ENCODE results near the gene MTERF2. TPM values are rescaled to one million over a fixed set of nuclear protein-coding genes. Genes with fewer than 3 reads are reported as not detected.

The MTERF2 gene
- total and polyA plus RNA-seq, 2 of the 13 experiments (the other 11 are each of a cell fraction or from before 2014, with no cell fraction given): 8.0 to 11.6 TPM

- TF ChIP-seq ATF4 (CRISPR knock-in tag; IDR thresholded peaks at IDR 0.05): peak in 1 of 2 experiments; percentile 24; a peak in 1 of 4 replicates
- peak; percentile 25; the same call in 1 of the 2 replicates for TF ChIP-seq TCF7 (IDR thresholded peaks at IDR 0.05; ENCODE audit: low read depth)
- 0 out of 2 replicates have a peak, but pooled peaks have one; percentile 15 for TF ChIP-seq ZGPAT (CRISPR knock-in tag; IDR thresholded peaks at IDR 0.05)
- TF ChIP-seq ZFP36 (IDR thresholded peaks at IDR 0.05; ENCODE audit: borderline replicate concordance, low read depth, low read length, partially characterized antibody): no peak
- TF ChIP-seq ARID5B (CRISPR knock-in tag; IDR thresholded peaks at IDR 0.05): peak; percentile 87
- 0 out of 2 replicates have a peak, but pooled peaks have one; percentile 24 for TF ChIP-seq NFKBIZ (CRISPR knock-in tag; IDR thresholded peaks at IDR 0.05)
- peak; percentile 80 for TF ChIP-seq MED1 (CRISPR knock-in tag; IDR thresholded peaks at IDR 0.05)
- 0 out of 2 replicates have a peak, but pooled peaks have one; percentile 24 for TF ChIP-seq ELF4 (CRISPR knock-in tag; IDR thresholded peaks at IDR 0.05; ENCODE audit: borderline replicate concordance)
- peak; percentile 37; the same call in 1 of the 2 replicates for TF ChIP-seq ZFX (CRISPR knock-in tag; IDR thresholded peaks at IDR 0.05; ENCODE audit: low read depth)
- peak; percentile 77; the same call in 1 of the 2 replicates for TF ChIP-seq ZNF337 (CRISPR knock-in tag; IDR thresholded peaks at IDR 0.05; ENCODE audit: borderline replicate concordance, low read depth)
- TF ChIP-seq RBM22 (optimal IDR thresholded peaks at IDR 0.05; ENCODE audit: low read length): peak; percentile 42
- peak; percentile 71 for TF ChIP-seq SAP130 (CRISPR knock-in tag; IDR thresholded peaks at IDR 0.05; ENCODE audit: low read depth)
- peak; percentile 36 for TF ChIP-seq SKI (IDR thresholded peaks at IDR 0.05; ENCODE audit: partially characterized antibody)
- TF ChIP-seq ZNF180 (CRISPR knock-in tag; IDR thresholded peaks at IDR 0.05; ENCODE audit: borderline replicate concordance, low read depth): no peak
- TF ChIP-seq DR1 (CRISPR knock-in tag; IDR thresholded peaks at IDR 0.05): no peak
- TF ChIP-seq NR2F6 (IDR thresholded peaks at IDR 0.05): no peak
- peak; percentile 36; the same call in 1 of the 2 replicates for TF ChIP-seq NR2F6 (CRISPR knock-in tag; IDR thresholded peaks at IDR 0.05)
- TF ChIP-seq ZSCAN12 (CRISPR knock-in tag; IDR thresholded peaks at IDR 0.05): 0 out of 2 replicates have a peak, but pooled peaks have one; percentile 36
- no peak for TF ChIP-seq SOX13 (IDR thresholded peaks at IDR 0.05)
- TF ChIP-seq SOX13 (CRISPR knock-in tag; conservative IDR thresholded peaks at IDR 0.05 in 1 of 2, IDR thresholded peaks at IDR 0.05 in 1 of 2): peak in 1 of 2 experiments; percentile 78; a peak in 2 of 4 replicates
- TF ChIP-seq ZNF264 (CRISPR knock-in tag; IDR thresholded peaks at IDR 0.05): 0 out of 2 replicates have a peak, but pooled peaks have one; percentile 20
- peak; percentile 57 for TF ChIP-seq FOXP4 (CRISPR knock-in tag; IDR thresholded peaks at IDR 0.05)
- no peak for TF ChIP-seq DPF2 (CRISPR knock-in tag; IDR thresholded peaks at IDR 0.05; ENCODE audit: borderline replicate concordance, low read depth)
- peak; percentile 60 for TF ChIP-seq ELF1 (CRISPR knock-in tag; IDR thresholded peaks at IDR 0.05)
Measured at GRCh38 chr12:106974511-106974910, 12.4 kb downstream of the MTERF2 start (continued).
